ENCODE measurements around the gene GPI. TPM values are rescaled to one million over a fixed set of nuclear protein-coding genes. Genes with fewer than 3 reads are reported as not detected.

GPI gene
- total RNA-seq, result 115 and 211 TPM in 2 replicates

DNA sequence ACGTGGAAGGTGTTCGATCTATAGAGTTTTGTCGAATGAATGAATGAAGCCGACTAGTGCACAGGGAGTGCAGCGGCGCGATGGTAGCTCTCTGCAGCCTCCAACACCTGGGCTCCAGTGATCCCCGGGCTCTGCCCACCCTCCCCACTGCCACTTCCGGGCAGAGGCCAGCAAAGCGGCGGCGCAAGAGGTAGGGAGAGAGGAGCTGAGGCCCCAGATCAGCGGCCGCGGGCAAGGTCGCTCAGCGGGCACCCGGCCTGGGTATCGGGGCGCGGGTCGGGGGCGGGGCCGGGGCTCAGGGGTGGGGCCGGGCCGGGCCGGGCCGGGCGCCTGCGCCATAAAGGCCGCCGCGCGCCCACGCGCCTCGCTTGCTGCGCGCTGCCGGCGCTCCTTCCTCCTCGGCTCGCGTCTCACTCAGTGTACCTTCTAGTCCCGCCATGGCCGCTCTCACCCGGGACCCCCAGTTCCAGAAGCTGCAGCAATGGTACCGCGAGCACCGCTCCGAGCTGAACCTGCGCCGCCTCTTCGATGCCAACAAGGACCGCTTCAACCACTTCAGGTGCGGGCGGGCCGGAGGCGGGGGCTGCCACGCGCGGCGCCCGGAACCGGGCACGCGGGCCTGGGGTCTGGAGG is at the start of gene GPI:
GPI (plus strand) TSS at position 367 of the 633 bp plus-strand sequence; CDS start at position 438, 71 bp downstream.

DNA sequence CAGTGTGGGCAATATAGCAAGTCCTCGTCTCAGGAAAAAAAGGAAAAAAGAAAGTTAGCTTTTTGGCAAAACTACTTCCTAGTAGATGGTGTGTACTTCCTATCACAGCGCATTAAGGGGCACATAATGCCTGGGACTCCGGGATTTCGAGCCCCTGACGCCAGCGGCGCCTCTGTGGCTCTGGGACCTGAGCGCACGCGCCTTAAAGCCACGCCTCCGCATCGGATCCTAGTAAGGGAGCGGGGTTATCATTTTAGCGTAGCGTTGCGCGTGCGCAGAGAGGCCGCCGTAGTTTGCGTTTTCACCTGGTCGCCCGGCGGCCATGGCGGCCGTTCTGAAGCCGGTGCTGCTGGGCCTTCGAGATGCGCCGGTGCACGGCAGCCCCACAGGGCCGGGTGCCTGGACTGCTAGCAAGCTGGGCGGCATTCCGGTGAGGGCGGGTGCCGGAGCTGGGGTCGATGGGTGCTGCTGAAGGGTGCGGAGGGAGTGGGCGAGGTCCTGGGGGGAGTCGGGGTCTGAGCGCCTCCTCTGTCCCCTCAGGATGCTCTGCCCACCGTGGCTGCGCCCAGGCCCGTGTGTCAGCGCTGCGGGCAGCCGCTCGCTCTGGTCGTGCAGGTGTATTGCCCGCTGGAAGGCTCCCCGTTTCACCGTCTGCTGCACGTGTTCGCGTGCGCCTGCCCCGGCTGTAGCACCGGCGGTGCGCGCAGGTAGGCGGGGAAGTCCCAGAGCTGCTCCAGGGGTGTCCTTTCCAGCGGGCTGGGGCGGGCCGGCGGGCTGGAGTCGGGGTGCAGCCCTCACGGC is 39.3 kb downstream of the GPI start, which contains the start of gene PDCD2L:
PDCD2L (plus strand) TSS at position 291 of the 801 bp plus-strand sequence; CDS start at position 323, 32 bp downstream.

Other genes with a start within 250 kb of the GPI start
- 99.4 and 172 TPM in 2 replicates for gene LSM14A, start 192.7 kb upstream of the GPI start, total RNA-seq
- gene GARRE1, start 110.6 kb upstream of the GPI start, total RNA-seq, result 23.5 and 52.9 TPM in 2 replicates
- 8.6 and 15.1 TPM in 2 replicates for gene PDCD2L, start 39.2 kb downstream of the GPI start, total RNA-seq
- gene UBA2, start 63.2 kb downstream of the GPI start, total RNA-seq, result 91.1 and 189 TPM in 2 replicates
- gene WTIP, start 116.6 kb downstream of the GPI start, total RNA-seq, result 24.1 and 65.6 TPM in 2 replicates